WTC11 (cell line): ENCODE measurements around the gene TIE1. TPM values are rescaled to one million over a fixed set of nuclear protein-coding genes. Genes with fewer than 3 reads are reported as not detected.

Experiments used
- ATAC-seq: fragments of 200-7000 bp; cut with Tn5 transposase; 2 replicates; pipeline ENCODE4 v1.10.0; 2021; ENCODE audit warnings: mild to moderate bottlenecking, moderate library complexity
- CTCF ChIA-PET: fragments of 300-600 bp; sonication (Branson Sonifier 250); formaldehyde crosslinking; loops from one replicate; lab custom pipeline; 2021; ENCODE audit warnings: antibody characterized with exemption; lab: Charles Lee
- POLR2A ChIA-PET: fragments of 350-600 bp; sonication (Branson Sonifier 250); formaldehyde crosslinking; loops from one replicate; lab custom pipeline; 2021; ENCODE audit warnings: antibody characterized with exemption; lab: Charles Lee
- DNase-seq: peaks from one replicate; pipeline ENCODE4 v3.0.0; 2021; ENCODE audit warnings: low spot score
- H3K27ac Mint-ChIP-seq: 2 replicates; pipeline ENCODE4 v1.8.0; 2021; ENCODE audit warnings: mixed read lengths
- H3K27me3 Mint-ChIP-seq: 2 replicates; pipeline ENCODE4 v1.8.0; 2021; ENCODE audit warnings: low read depth, mild to moderate bottlenecking, moderate library complexity, mixed read lengths
- H3K36me3 Mint-ChIP-seq: 2 replicates; pipeline ENCODE4 v1.8.0; 2021; ENCODE audit warnings: mixed read lengths
- H3K4me1 Mint-ChIP-seq: 2 replicates; pipeline ENCODE4 v1.8.0; 2022; ENCODE audit warnings: mixed read lengths
- H3K4me3 Mint-ChIP-seq: 2 replicates; pipeline ENCODE4 v1.8.0; 2021; ENCODE audit warnings: mild to moderate bottlenecking, moderate library complexity, mixed read lengths
- H3K9me3 Mint-ChIP-seq: 2 replicates; pipeline ENCODE4 v1.8.0; 2021; ENCODE audit warnings: mixed read lengths
- AR ChIP-seq: fragments of 250-450 bp; sonication (Bioruptor Pico); IDR thresholded peaks from 2 replicates; pipeline ENCODE4 v1.9.0; 2021; ENCODE audit warnings: mild to moderate bottlenecking
- ATF1 ChIP-seq: sonication (generic); formaldehyde crosslinking; IDR thresholded peaks from 2 replicates; pipeline ENCODE4 v1.8.1; 2023; ENCODE audit warnings: mild to moderate bottlenecking, moderate library complexity, missing genetic modification reagents
- CDX4 ChIP-seq: fragments of 250-450 bp; sonication (Bioruptor Pico); IDR thresholded peaks from 2 replicates; pipeline ENCODE4 v1.9.0; 2021; ENCODE audit warnings: moderate library complexity, mild to moderate bottlenecking, inconsistent platforms, borderline replicate concordance
- FOXP1 ChIP-seq: sonication (generic); formaldehyde crosslinking; IDR thresholded peaks from 2 replicates; pipeline ENCODE4 v1.8.0; 2022; ENCODE audit warnings: missing genetic modification reagents, mild to moderate bottlenecking, moderate library complexity, borderline replicate concordance
- JUN ChIP-seq: sonication (generic); formaldehyde crosslinking; IDR thresholded peaks from 2 replicates; pipeline ENCODE4 v1.8.0; 2023; ENCODE audit warnings: mild to moderate bottlenecking, missing genetic modification reagents
- NR1H2 ChIP-seq: sonication (generic); formaldehyde crosslinking; IDR thresholded peaks from 2 replicates; pipeline ENCODE4 v1.9.0; 2021; ENCODE audit warnings: mild to moderate bottlenecking, moderate library complexity, missing genetic modification reagents
- NR3C1 ChIP-seq: sonication (generic); formaldehyde crosslinking; conservative IDR thresholded peaks from 2 replicates; pipeline ENCODE4 v1.8.1; 2023; ENCODE audit warnings: low read depth, mild to moderate bottlenecking, missing genetic modification reagents
- SMAD3 ChIP-seq: sonication (generic); formaldehyde crosslinking; IDR thresholded peaks from 2 replicates; pipeline ENCODE4 v1.8.0; 2022; ENCODE audit warnings: missing genetic modification reagents, mild to moderate bottlenecking, borderline replicate concordance
- SOX15 ChIP-seq: fragments of 250-450 bp; sonication (Bioruptor Pico); IDR thresholded peaks from 2 replicates; pipeline ENCODE4 v1.9.0; 2021; ENCODE audit warnings: mild to moderate bottlenecking
- TCF7 ChIP-seq: sonication (generic); formaldehyde crosslinking; IDR thresholded peaks from 2 replicates; pipeline ENCODE4 v1.8.0; 2022; ENCODE audit warnings: mild to moderate bottlenecking, low read depth, missing genetic modification reagents, moderate library complexity
- USF1 ChIP-seq: sonication (generic); formaldehyde crosslinking; IDR thresholded peaks from 2 replicates; pipeline ENCODE4 v1.8.0; 2022; ENCODE audit warnings: mild to moderate bottlenecking, missing genetic modification reagents
- ZBTB21 ChIP-seq: sonication (generic); formaldehyde crosslinking; IDR thresholded peaks from 2 replicates; pipeline ENCODE4 v1.8.1; 2023; ENCODE audit warnings: mild to moderate bottlenecking, missing genetic modification reagents, borderline replicate concordance
- ZNF263 ChIP-seq: sonication (generic); formaldehyde crosslinking; IDR thresholded peaks from 2 replicates; pipeline ENCODE4 v1.8.1; 2022; ENCODE audit warnings: low read depth, mild to moderate bottlenecking, moderate library complexity, missing genetic modification reagents
- ZSCAN18 ChIP-seq: fragments of 250-450 bp; sonication (Bioruptor Pico); IDR thresholded peaks from 2 replicates; pipeline ENCODE4 v2.1.2; 2022; ENCODE audit warnings: mild to moderate bottlenecking, moderate library complexity
- total RNA-seq: library from RNA; stranded (reverse); gene quantifications from 3 replicates; pipeline ENCODE4 v1.2.3, GENCODE V29; 2021
- TF ChIP-seq, protein P1 (sequence below): sonication (generic); formaldehyde crosslinking; conservative IDR thresholded peaks from 2 replicates; pipeline ENCODE4 v1.8.1; 2023; ENCODE audit warnings: mild to moderate bottlenecking, low read depth, missing genetic modification reagents, moderate library complexity
- TF ChIP-seq, protein P2 (sequence below): sonication (generic); formaldehyde crosslinking; IDR thresholded peaks from 2 replicates; pipeline ENCODE4 v1.8.1; 2022; ENCODE audit warnings: low read depth, mild to moderate bottlenecking, moderate library complexity, missing genetic modification reagents, borderline replicate concordance
- TF ChIP-seq, protein P3 (sequence below): sonication (generic); formaldehyde crosslinking; IDR thresholded peaks from 2 replicates; pipeline ENCODE4 v1.8.0; 2022; ENCODE audit warnings: missing genetic modification reagents
- TF ChIP-seq, protein P4 (sequence below): sonication (generic); formaldehyde crosslinking; IDR thresholded peaks from 2 replicates; pipeline ENCODE4 v1.8.1; 2022; ENCODE audit warnings: mild to moderate bottlenecking, moderate library complexity, missing genetic modification reagents
- TF ChIP-seq, protein P5 (sequence below): sonication (generic); formaldehyde crosslinking; IDR thresholded peaks from 2 replicates; pipeline ENCODE4 v1.8.1; 2023; ENCODE audit warnings: mild to moderate bottlenecking, missing genetic modification reagents

TIE1 gene
- total RNA-seq, 1 experiment from 2014 or later = 2.5 TPM

GRCh38 chr1:43367904-43368645 is 67.3 kb downstream of the TIE1 start, which contains the start of gene ELOVL1:
TSS of gene ELOVL1 (minus strand) at chr1:43368011. CDS start at chr1:43365609, 2,402 bp downstream.
- Mint-ChIP-seq H3K9me3 (no peaks in the 10 kb centered on the region), H3K27ac (peak within 1 kb of the TSS; percentile 97), H3K27me3 (no peaks in the 10 kb centered on the region), H3K36me3 (peaks cover 15% of the 10 kb centered on the region), H3K4me3 (peak within 1 kb of the TSS; percentile 81), H3K4me1 (peaks cover 23% of the 10 kb centered on the region)
- DNase-seq = peak; percentile 90
- ChIA-PET CTCF (interaction anchor here (1.3 to 2.5 kb wide), 5 partner anchors 10 to 82 kb away, joined by 4 to 23 read pairs (median 7); partner anchors contain the start of genes C1orf210, CDC20, MED8 and SZT2), POLR2A (interaction anchor here (0.5 to 2.1 kb wide), 6 partner anchors 9 to 98 kb away, joined by 3 to 17 read pairs (median 4); partner anchors contain the start of genes CDC20, MED8, SZT2 and TMEM125)
- ATAC-seq = peak; percentile 74
- TF ChIP-seq ZSCAN18 (CRISPR knock-in tag) (no peak), SMAD3 (CRISPR knock-in tag) (no peak), ZBTB21 (CRISPR knock-in tag) (no peak), USF1 (no peak; the same call in 1 of the 2 replicates), SOX15 (no peak), NR3C1 (CRISPR knock-in tag) (no peak), FOXP1 (peak; percentile 88), ZNF263 (0 out of 2 replicates have a peak, but pooled peaks have one; percentile 16), CDX4 (CRISPR knock-in tag) (no peak), NR1H2 (CRISPR knock-in tag) (no peak), AR (CRISPR knock-in tag) (no peak), TCF7 (CRISPR knock-in tag) (no peak), ATF1 (CRISPR knock-in tag) (no peak), JUN (CRISPR knock-in tag) (peak; percentile 76; the same call in 1 of the 2 replicates)
- TF ChIP-seq, protein P1, sequence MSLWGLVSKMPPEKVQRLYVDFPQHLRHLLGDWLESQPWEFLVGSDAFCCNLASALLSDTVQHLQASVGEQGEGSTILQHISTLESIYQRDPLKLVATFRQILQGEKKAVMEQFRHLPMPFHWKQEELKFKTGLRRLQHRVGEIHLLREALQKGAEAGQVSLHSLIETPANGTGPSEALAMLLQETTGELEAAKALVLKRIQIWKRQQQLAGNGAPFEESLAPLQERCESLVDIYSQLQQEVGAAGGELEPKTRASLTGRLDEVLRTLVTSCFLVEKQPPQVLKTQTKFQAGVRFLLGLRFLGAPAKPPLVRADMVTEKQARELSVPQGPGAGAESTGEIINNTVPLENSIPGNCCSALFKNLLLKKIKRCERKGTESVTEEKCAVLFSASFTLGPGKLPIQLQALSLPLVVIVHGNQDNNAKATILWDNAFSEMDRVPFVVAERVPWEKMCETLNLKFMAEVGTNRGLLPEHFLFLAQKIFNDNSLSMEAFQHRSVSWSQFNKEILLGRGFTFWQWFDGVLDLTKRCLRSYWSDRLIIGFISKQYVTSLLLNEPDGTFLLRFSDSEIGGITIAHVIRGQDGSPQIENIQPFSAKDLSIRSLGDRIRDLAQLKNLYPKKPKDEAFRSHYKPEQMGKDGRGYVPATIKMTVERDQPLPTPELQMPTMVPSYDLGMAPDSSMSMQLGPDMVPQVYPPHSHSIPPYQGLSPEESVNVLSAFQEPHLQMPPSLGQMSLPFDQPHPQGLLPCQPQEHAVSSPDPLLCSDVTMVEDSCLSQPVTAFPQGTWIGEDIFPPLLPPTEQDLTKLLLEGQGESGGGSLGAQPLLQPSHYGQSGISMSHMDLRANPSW (CRISPR knock-in tag) = no peak
- TF ChIP-seq, protein P2, sequence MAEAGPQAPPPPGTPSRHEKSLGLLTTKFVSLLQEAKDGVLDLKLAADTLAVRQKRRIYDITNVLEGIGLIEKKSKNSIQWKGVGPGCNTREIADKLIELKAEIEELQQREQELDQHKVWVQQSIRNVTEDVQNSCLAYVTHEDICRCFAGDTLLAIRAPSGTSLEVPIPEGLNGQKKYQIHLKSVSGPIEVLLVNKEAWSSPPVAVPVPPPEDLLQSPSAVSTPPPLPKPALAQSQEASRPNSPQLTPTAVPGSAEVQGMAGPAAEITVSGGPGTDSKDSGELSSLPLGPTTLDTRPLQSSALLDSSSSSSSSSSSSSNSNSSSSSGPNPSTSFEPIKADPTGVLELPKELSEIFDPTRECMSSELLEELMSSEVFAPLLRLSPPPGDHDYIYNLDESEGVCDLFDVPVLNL (CRISPR knock-in tag) = no peak; the same call in 1 of the 2 replicates
- TF ChIP-seq, protein P3, sequence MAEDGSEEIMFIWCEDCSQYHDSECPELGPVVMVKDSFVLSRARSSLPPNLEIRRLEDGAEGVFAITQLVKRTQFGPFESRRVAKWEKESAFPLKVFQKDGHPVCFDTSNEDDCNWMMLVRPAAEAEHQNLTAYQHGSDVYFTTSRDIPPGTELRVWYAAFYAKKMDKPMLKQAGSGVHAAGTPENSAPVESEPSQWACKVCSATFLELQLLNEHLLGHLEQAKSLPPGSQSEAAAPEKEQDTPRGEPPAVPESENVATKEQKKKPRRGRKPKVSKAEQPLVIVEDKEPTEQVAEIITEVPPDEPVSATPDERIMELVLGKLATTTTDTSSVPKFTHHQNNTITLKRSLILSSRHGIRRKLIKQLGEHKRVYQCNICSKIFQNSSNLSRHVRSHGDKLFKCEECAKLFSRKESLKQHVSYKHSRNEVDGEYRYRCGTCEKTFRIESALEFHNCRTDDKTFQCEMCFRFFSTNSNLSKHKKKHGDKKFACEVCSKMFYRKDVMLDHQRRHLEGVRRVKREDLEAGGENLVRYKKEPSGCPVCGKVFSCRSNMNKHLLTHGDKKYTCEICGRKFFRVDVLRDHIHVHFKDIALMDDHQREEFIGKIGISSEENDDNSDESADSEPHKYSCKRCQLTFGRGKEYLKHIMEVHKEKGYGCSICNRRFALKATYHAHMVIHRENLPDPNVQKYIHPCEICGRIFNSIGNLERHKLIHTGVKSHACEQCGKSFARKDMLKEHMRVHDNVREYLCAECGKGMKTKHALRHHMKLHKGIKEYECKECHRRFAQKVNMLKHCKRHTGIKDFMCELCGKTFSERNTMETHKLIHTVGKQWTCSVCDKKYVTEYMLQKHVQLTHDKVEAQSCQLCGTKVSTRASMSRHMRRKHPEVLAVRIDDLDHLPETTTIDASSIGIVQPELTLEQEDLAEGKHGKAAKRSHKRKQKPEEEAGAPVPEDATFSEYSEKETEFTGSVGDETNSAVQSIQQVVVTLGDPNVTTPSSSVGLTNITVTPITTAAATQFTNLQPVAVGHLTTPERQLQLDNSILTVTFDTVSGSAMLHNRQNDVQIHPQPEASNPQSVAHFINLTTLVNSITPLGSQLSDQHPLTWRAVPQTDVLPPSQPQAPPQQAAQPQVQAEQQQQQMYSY (CRISPR knock-in tag) = no peak
- TF ChIP-seq, protein P4, sequence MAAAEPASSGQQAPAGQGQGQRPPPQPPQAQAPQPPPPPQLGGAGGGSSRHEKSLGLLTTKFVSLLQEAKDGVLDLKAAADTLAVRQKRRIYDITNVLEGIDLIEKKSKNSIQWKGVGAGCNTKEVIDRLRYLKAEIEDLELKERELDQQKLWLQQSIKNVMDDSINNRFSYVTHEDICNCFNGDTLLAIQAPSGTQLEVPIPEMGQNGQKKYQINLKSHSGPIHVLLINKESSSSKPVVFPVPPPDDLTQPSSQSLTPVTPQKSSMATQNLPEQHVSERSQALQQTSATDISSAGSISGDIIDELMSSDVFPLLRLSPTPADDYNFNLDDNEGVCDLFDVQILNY (CRISPR knock-in tag) = peak; percentile 64; the same call in 1 of the 2 replicates
- TF ChIP-seq, protein P5, sequence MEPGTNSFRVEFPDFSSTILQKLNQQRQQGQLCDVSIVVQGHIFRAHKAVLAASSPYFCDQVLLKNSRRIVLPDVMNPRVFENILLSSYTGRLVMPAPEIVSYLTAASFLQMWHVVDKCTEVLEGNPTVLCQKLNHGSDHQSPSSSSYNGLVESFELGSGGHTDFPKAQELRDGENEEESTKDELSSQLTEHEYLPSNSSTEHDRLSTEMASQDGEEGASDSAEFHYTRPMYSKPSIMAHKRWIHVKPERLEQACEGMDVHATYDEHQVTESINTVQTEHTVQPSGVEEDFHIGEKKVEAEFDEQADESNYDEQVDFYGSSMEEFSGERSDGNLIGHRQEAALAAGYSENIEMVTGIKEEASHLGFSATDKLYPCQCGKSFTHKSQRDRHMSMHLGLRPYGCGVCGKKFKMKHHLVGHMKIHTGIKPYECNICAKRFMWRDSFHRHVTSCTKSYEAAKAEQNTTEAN (CRISPR knock-in tag) = 0 out of 2 replicates have a peak, but pooled peaks have one; percentile 73
